Measurements from ENCODE around the gene EHMT1. TPM values are rescaled to one million over a fixed set of nuclear protein-coding genes. Genes with fewer than 3 reads are reported as not detected.

Gene EHMT1
- total and polyA plus RNA-seq, 9 of the 15 experiments (the other 6 are each of a cell fraction or from before 2014, with no cell fraction given) = 2.2 to 76.0 (median 36.4) TPM

- TF ChIP-seq HES1 (IDR thresholded peaks at IDR 0.05; ENCODE audit: low read depth) (no peak), TCF3 (CRISPR knock-in tag; IDR thresholded peaks at IDR 0.05) (no peak; the same call in 1 of the 2 replicates), ASH1L (IDR thresholded peaks at IDR 0.05; ENCODE audit: borderline replicate concordance, low read depth, partially characterized antibody) (no peak), ZNF384 (IDR thresholded peaks at IDR 0.05; ENCODE audit: low read depth, low read length) (no peak), BRF1 (IDR thresholded peaks at IDR 0.05; ENCODE audit: borderline replicate concordance, extremely low read depth, insufficient read length) (no peak), ETV1 (tag; conservative IDR thresholded peaks at IDR 0.05; ENCODE audit: low read depth) (no peak), WHSC1 (IDR thresholded peaks at IDR 0.05; ENCODE audit: low read length) (no peak), C11orf30 (IDR thresholded peaks at IDR 0.05; ENCODE audit: low read depth) (no peak), RAD21 (CRISPR knock-in tag; conservative IDR thresholded peaks at IDR 0.05 in 1 of 2, IDR thresholded peaks at IDR 0.05 in 1 of 2) (peak in 1 of 2 experiments; percentile 19; a peak in 1 of 4 replicates), GATAD2A (IDR thresholded peaks at IDR 0.05) (no peak), MTA1 (IDR thresholded peaks at IDR 0.05; ENCODE audit: borderline replicate concordance) (no peak), SIN3B (IDR thresholded peaks at IDR 0.05; ENCODE audit: low read depth) (no peak), TARDBP (IDR thresholded peaks at IDR 0.05) (no peak), NFYB (IDR thresholded peaks at IDR 0.05; ENCODE audit: extremely low read depth, insufficient read length) (no peak), HINFP (tag; conservative IDR thresholded peaks at IDR 0.05; ENCODE audit: low read depth) (no peak), CUX1 (CRISPR knock-in tag; IDR thresholded peaks at IDR 0.05) (no peak), FUS (optimal IDR thresholded peaks at IDR 0.05; ENCODE audit: low read depth, low read length) (no peak), STAT5B (CRISPR knock-in tag; IDR thresholded peaks at IDR 0.05) (no peak), SIN3A (IDR thresholded peaks at IDR 0.05; ENCODE audit: borderline replicate concordance in 2 of 2, control insufficient read depth in 1 of 2, low read depth in 2 of 2, low read length in 2 of 2) (0 out of 4 replicates have a peak, but pooled peaks of 1 of the 2 experiments have one; percentile 20), DNMT1 (IDR thresholded peaks at IDR 0.05) (no peak)
Observed at GRCh38 chr9:137878146-137878941, 259.5 kb downstream of the EHMT1 start (continued).
